ENCODE data around the gene ANTXRL.
"Not testable (repeated sequence)": the region's sequence is repeated elsewhere in the genome, so short reads cannot be mapped to it uniquely, and the experiment has no call there.

The ANTXRL gene

DNA sequence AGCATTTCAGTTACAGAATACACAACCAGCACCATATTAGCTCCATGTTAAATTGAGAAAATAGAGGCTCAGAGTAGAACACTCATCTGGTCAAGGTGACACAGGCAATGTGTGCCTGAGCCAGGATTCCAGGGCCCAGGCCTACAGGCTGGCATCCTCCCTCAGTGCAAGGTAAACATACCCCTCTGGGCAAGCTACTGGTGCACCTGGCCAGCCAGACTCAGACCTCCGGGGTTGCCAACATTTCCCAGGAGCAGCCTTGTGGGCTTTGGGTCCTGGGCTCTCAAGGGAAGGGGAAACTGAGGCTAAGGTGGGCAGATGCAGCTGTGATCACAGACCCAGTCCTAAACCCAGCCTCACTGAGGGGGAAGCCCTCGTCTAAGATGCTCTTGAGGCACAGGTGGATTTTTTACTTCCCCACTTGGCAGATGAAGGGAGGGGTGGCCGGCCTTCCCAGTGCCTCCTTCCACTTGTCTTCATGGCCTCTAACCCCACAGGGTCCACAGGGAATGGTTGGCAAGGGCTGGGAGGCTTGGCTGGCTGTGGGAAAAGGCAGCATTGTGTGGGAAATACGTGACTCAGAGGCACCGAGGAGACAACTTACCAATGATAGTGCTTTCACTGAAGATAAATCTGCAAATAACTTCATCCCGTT is 23.8 kb upstream of the ANTXRL start:
- DNase-seq; H3K9ac ChIP-seq (ENCODE audit: low read length); H3K4me3 ChIP-seq (ENCODE audit: low read length); H2BK15ac ChIP-seq (replicated peaks; ENCODE audit: low read depth); H3K23ac ChIP-seq (ENCODE audit: low read length); H2BK120ac ChIP-seq (ENCODE audit: low read depth, low read length); H3K56ac ChIP-seq (ENCODE audit: low read length); H4K8ac ChIP-seq (ENCODE audit: low read depth, low read length); H3K79me1 ChIP-seq (ENCODE audit: low read length); H3K36me3 ChIP-seq (ENCODE audit: control insufficient read depth, insufficient read depth, low read length); H2AK5ac ChIP-seq (ENCODE audit: low read length); H3K18ac ChIP-seq (ENCODE audit: low read length); H4K5ac ChIP-seq (ENCODE audit: low read length); H2BK5ac ChIP-seq (ENCODE audit: low read length); H3K4me1 ChIP-seq (ENCODE audit: control insufficient read depth, low read depth, low read length); H3K79me2 ChIP-seq (ENCODE audit: control insufficient read depth, insufficient read depth, low read length); H3K4me2 ChIP-seq (ENCODE audit: low read length); H3K4ac ChIP-seq (ENCODE audit: low read depth, low read length); H3K27me3 ChIP-seq (ENCODE audit: insufficient read depth, low read length, poor library complexity); H3K27ac ChIP-seq (ENCODE audit: low read depth, low read length): not testable (repeated sequence)
- no CpG with 5 or more reads among the region's 6 CpGs for WGBS (ENCODE audit: extremely low coverage, insufficient coverage, low lambda C conversion rate)

DNA sequence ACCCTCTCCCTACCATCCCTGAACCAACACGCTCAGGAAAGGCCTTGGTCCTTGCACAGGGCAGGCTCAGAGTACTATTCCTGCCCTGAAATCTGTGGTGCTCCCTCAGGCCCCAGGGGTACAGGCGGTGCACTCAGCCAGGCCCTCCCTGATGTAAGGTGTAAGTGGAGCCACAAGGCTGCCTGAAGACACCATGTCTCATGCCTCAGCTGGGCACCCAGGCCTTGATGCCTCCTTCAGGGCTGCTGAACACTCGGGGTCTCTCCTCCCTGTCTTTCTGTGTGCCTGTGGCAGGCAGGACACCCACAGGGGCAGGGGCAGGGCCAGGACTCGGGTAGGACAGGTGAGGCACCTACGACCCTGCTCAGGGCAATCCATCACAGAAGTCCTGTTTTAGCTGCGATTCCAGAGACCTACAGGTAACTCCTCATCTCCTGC is 22.9 kb upstream of the ANTXRL start:
- Histone ChIP-seq H4K8ac (ENCODE audit: low read depth, low read length) (no peak overlapping the region), H4K5ac (ENCODE audit: low read length) (no peak overlapping the region), H2AK5ac (ENCODE audit: low read length) (no peak overlapping the region), H3K18ac (ENCODE audit: low read length) (no peak overlapping the region), H3K27me3 (ENCODE audit: insufficient read depth, low read length, poor library complexity) (no peaks in the 10 kb centered on the region), H3K56ac (ENCODE audit: low read length) (no peak overlapping the region), H3K9ac (ENCODE audit: low read length) (no peak overlapping the region), H3K4me2 (ENCODE audit: low read length) (no peak overlapping the region), H3K27ac (ENCODE audit: low read depth, low read length) (no peak overlapping the region), H2BK5ac (ENCODE audit: low read length) (no peak overlapping the region), H2BK120ac (ENCODE audit: low read depth, low read length) (no peak overlapping the region), H3K23ac (ENCODE audit: low read length) (no peak overlapping the region), H3K4me3 (ENCODE audit: low read length) (no peak overlapping the region), H3K36me3 (ENCODE audit: control insufficient read depth, insufficient read depth, low read length) (no peaks in the 10 kb centered on the region), H2BK15ac (replicated peaks; ENCODE audit: low read depth) (no peak overlapping the region), H3K4me1 (ENCODE audit: control insufficient read depth, low read depth, low read length) (no peaks in the 10 kb centered on the region), H3K79me2 (ENCODE audit: control insufficient read depth, insufficient read depth, low read length) (no peaks in the 10 kb centered on the region), H3K4ac (ENCODE audit: low read depth, low read length) (no peak overlapping the region), H3K79me1 (ENCODE audit: low read length) (no peaks in the 10 kb centered on the region)
- WGBS (ENCODE audit: extremely low coverage, insufficient coverage, low lambda C conversion rate): no CpG with 5 or more reads among the region's 6 CpGs
- no peak for DNase-seq

DNA sequence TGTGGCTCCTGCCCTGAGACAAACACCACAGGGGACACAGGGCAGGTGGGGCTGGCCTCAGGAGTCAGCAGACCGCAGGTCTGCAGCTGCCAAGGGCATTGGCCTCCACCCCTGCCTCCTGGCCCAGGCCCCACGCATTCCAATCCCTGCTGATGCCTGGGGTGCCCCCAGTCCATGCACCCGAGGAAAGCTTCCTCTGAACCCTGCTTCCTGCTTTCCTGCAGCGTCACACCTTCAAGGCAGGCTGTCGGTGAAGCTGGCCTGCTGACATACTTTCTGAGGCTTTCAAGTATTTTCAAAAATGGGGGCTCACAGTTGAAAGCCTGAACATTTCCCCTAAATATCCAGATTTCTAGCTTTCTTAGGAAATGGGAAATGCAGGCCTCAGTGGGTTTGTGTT is 22.5 kb upstream of the ANTXRL start:
- Histone ChIP-seq H3K23ac (ENCODE audit: low read length) (no peak overlapping the region), H3K27ac (ENCODE audit: low read depth, low read length) (no peak overlapping the region), H2BK120ac (ENCODE audit: low read depth, low read length) (no peak overlapping the region), H2AK5ac (ENCODE audit: low read length) (no peak overlapping the region), H4K5ac (ENCODE audit: low read length) (no peak overlapping the region), H2BK15ac (replicated peaks; ENCODE audit: low read depth) (no peak overlapping the region), H3K9ac (ENCODE audit: low read length) (no peak overlapping the region), H3K4ac (ENCODE audit: low read depth, low read length) (no peak overlapping the region), H3K36me3 (ENCODE audit: control insufficient read depth, insufficient read depth, low read length) (no peaks in the 10 kb centered on the region), H3K79me2 (ENCODE audit: control insufficient read depth, insufficient read depth, low read length) (no peaks in the 10 kb centered on the region), H3K4me2 (ENCODE audit: low read length) (no peak overlapping the region), H2BK5ac (ENCODE audit: low read length) (no peak overlapping the region), H3K4me1 (ENCODE audit: control insufficient read depth, low read depth, low read length) (no peaks in the 10 kb centered on the region), H3K79me1 (ENCODE audit: low read length) (no peaks in the 10 kb centered on the region), H3K56ac (ENCODE audit: low read length) (no peak overlapping the region), H3K27me3 (ENCODE audit: insufficient read depth, low read length, poor library complexity) (no peaks in the 10 kb centered on the region), H3K18ac (ENCODE audit: low read length) (no peak overlapping the region), H4K8ac (ENCODE audit: low read depth, low read length) (no peak overlapping the region), H3K4me3 (ENCODE audit: low read length) (no peak overlapping the region)
- no CpG with 5 or more reads among the region's 5 CpGs for WGBS (ENCODE audit: extremely low coverage, insufficient coverage, low lambda C conversion rate)
- no peak for DNase-seq

- DNase-seq: no peak
- H3K18ac ChIP-seq (ENCODE audit: low read length): no peak overlapping the region
These were observed 21.9 kb upstream of the ANTXRL start for GRCh38 chr10:46264737-46265368.

GRCh38 chr10:46265566-46266305 is 21.1 kb upstream of the ANTXRL start:
- H3K4me1 ChIP-seq (ENCODE audit: control insufficient read depth, low read depth, low read length); H3K36me3 ChIP-seq (ENCODE audit: control insufficient read depth, insufficient read depth, low read length); H3K56ac ChIP-seq (ENCODE audit: low read length); H3K18ac ChIP-seq (ENCODE audit: low read length); H2BK120ac ChIP-seq (ENCODE audit: low read depth, low read length); H2BK5ac ChIP-seq (ENCODE audit: low read length); H3K4me3 ChIP-seq (ENCODE audit: low read length); H3K27me3 ChIP-seq (ENCODE audit: insufficient read depth, low read length, poor library complexity); H2BK15ac ChIP-seq (replicated peaks; ENCODE audit: low read depth); H3K4ac ChIP-seq (ENCODE audit: low read depth, low read length); H4K5ac ChIP-seq (ENCODE audit: low read length); H3K23ac ChIP-seq (ENCODE audit: low read length); H4K8ac ChIP-seq (ENCODE audit: low read depth, low read length); H3K79me1 ChIP-seq (ENCODE audit: low read length); H3K79me2 ChIP-seq (ENCODE audit: control insufficient read depth, insufficient read depth, low read length); H2AK5ac ChIP-seq (ENCODE audit: low read length); H3K4me2 ChIP-seq (ENCODE audit: low read length); DNase-seq; H3K27ac ChIP-seq (ENCODE audit: low read depth, low read length); H3K9ac ChIP-seq (ENCODE audit: low read length): not testable (repeated sequence)
- no CpG with 5 or more reads among the region's 6 CpGs for WGBS (ENCODE audit: extremely low coverage, insufficient coverage, low lambda C conversion rate)

More at GRCh38 chr10:46264737-46265368, 21.9 kb upstream of the ANTXRL start:
- no peak overlapping the region for H2AK5ac ChIP-seq (ENCODE audit: low read length)
- no peaks in the 10 kb centered on the region for H3K4me1 ChIP-seq (ENCODE audit: control insufficient read depth, low read depth, low read length)
- no peak overlapping the region for H3K9ac ChIP-seq (ENCODE audit: low read length)
- H3K4ac ChIP-seq (ENCODE audit: low read depth, low read length): no peak overlapping the region
- H3K27me3 ChIP-seq (ENCODE audit: insufficient read depth, low read length, poor library complexity): no peaks in the 10 kb centered on the region
- no peak overlapping the region for H3K4me3 ChIP-seq (ENCODE audit: low read length)
- H3K4me2 ChIP-seq (ENCODE audit: low read length): no peak overlapping the region
- H3K79me1 ChIP-seq (ENCODE audit: low read length): no peaks in the 10 kb centered on the region
- H4K8ac ChIP-seq (ENCODE audit: low read depth, low read length): no peak overlapping the region
- H4K5ac ChIP-seq (ENCODE audit: low read length): no peak overlapping the region
- H3K56ac ChIP-seq (ENCODE audit: low read length): no peak overlapping the region
- H3K79me2 ChIP-seq (ENCODE audit: control insufficient read depth, insufficient read depth, low read length): no peaks in the 10 kb centered on the region
- H3K27ac ChIP-seq (ENCODE audit: low read depth, low read length): no peak overlapping the region
- no peak overlapping the region for H3K23ac ChIP-seq (ENCODE audit: low read length)
- no peak overlapping the region for H2BK5ac ChIP-seq (ENCODE audit: low read length)
- H3K36me3 ChIP-seq (ENCODE audit: control insufficient read depth, insufficient read depth, low read length): no peaks in the 10 kb centered on the region
- H2BK120ac ChIP-seq (ENCODE audit: low read depth, low read length): no peak overlapping the region
- no peak overlapping the region for H2BK15ac ChIP-seq (replicated peaks; ENCODE audit: low read depth)
- no CpG with 5 or more reads among the region's 8 CpGs for WGBS (ENCODE audit: extremely low coverage, insufficient coverage, low lambda C conversion rate)
